H54 (cell line): ENCODE measurements around the gene IGFL4.

Source experiments
- DNase-seq: peaks from one replicate; pipeline ENCODE4 v3.0.0; 2011; ENCODE audit warnings: low spot score, mixed read lengths; ENCODE audit not compliant: insufficient read length
- FAIRE-seq: peaks from 3 replicates; lab custom pipeline; 2011; peaks lifted over from hg19 to GRCh38; lab: Jason Lieb, UNC
- POLR2A ChIP-seq: IDR thresholded peaks from 2 replicates; pipeline ENCODE4 v1.6.1; 2011; ENCODE audit warnings: low read depth, mild to moderate bottlenecking, low read length

The IGFL4 gene

DNA sequence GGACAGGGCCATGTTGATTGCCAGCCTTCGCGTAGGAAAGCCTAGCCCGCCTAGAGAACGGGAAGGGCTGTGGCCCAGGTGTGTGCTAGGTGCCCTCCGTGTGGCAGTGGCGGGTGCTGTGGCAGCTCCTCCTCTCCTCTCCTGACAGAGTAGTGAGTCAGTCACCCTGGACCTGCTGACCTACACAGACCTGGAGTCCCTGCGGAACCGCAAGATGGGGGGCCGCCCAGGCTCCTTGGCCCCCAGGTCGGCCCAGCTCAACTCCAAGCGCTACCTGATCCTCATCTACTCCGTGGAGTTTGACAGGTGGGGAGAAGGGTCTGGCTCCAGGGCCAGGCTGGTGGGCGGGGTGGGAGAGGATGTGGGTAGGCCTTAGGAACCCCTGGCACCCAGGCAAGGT lies 34.4 kb downstream of the IGFL4 start:
- DNase-seq = no peak
- FAIRE-seq = no peak
- no peak for TF ChIP-seq POLR2A

DNA sequence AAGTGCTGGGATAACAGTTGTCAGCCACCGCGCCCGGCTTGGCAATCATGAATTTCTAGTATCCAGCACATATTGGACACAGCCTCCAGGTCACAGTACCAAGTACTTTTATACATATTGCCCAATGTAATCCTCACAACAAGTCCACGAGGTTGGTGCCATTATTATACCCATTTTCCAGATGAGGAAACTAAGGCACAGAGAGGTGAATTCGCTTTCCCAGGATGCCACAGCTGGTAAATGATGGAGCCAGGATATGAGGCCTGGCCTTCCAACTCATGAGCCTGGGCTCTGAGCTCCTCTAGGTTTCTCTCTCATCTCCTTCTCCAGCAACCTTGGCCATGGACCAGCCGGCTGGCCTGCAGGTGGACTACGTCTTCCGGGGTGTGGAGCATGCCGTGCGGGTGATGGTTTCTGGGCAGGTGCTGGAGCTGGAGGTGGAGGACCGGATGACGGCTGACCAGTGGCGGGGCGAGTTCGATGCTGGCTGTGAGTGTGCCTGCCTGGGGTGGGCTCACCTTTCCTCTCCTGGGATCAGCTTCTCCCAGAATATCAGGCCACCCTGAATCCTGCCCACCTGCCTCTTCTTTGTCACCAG lies 38.0 kb downstream of the IGFL4 start:
- no peak for TF ChIP-seq POLR2A
- DNase-seq (no peak), FAIRE-seq (no peak)

DNA sequence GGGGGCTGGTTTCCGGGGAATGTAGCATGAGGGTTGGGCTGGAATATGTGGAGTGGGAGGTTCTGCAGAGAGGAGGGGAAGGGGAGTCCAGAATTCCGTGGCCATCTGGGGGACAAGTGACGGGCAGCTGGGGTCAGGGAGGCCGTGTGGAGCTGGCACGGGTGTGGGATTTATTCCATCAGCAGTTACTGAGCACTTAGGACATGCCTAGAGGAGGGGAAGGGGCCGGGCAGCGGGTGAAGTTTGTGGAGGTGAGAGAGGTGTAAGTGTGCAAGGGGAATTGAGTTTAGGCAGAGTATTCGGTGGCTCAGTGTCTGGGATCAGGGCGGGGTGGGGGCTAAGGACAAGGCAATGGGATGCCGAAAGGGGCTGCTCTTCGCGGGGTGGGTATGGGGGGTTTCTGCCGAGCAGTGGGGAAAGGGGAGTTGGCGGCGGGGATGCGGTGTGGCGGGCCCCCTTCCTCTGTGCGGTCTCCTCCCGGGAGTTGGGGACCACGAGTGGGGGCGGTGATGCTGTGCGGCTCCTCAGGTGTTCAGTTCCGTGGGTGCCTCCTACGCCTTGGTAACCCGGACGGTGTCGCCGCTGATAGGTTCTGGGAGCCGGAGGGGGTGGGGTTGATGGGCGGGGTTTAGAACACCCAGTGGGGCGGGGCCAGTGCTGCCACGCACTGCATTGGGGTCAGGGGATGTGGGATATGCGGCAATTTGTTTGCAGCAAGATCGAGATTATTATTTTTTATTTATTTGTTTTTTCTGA lies 40.1 kb downstream of the IGFL4 start:
- FAIRE-seq (no peak), DNase-seq (no peak)
- no peak for TF ChIP-seq POLR2A

DNA sequence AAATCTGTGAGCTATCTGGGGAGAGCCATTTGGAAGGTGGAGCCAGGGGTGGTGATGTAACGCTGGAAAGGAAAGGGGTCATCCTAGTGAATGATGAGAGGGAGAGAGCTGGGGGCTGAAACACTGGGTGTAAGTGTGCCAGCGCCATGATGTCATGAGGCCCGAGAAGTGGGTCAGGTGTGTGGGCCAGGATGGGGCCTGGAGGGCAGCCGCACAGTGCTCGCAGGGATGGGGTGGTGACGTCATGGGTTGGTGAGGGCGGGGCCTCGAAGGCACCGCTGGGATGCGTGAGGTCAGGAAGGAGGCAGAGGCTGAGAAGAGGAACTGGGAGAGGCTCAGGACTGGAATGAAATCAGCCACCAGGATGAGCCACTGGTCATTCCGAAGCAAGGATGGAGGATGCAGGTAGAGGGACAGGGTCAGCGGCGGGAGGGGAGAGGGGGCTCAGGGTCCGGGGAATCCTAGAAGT lies 41.1 kb downstream of the IGFL4 start:
- FAIRE-seq = no peak
- TF ChIP-seq POLR2A = no peak
- no peak for DNase-seq

DNA sequence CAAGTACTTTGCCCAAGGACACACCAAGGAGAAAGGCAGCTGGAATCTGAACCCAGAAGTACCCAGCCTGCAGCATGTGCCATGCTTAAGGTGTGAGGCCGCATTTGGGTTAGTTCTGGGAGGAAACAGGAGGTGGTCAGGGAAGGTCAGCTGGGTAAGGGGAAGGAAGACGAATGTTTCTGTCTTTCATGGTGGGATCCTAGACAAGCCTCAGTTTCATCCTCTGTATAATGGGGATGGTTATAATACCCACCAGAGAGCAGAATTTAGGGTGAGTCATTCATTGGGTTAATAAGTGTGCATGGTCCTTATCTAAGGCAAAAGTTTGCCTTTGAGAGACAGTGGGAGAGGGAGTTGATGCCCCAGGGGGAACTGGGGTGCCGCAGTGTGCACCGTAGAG lies 42.0 kb downstream of the IGFL4 start:
- FAIRE-seq (no peak), DNase-seq (no peak)
- no peak for TF ChIP-seq POLR2A

DNA sequence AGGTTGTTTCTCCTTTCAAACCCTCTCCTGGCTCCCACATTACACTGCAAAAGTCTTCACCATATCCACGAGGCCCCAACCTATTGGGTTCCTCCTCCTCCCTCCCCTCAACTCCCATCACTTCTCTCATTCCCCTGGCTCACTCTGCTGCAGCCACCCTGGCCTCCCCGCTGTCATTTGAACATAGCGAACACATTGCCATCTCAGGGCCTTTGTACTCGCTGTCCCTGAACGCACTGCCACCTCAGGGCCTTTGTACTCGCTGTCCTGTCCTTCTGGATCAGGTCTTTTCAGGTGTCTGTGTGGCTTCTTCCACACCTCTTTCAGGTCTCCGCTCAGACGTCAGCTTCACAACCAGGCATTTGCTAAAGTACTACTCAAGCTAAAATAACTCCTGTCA lies 43.9 kb downstream of the IGFL4 start:
- TF ChIP-seq POLR2A = no peak
- FAIRE-seq = no peak
- DNase-seq = no peak

DNA sequence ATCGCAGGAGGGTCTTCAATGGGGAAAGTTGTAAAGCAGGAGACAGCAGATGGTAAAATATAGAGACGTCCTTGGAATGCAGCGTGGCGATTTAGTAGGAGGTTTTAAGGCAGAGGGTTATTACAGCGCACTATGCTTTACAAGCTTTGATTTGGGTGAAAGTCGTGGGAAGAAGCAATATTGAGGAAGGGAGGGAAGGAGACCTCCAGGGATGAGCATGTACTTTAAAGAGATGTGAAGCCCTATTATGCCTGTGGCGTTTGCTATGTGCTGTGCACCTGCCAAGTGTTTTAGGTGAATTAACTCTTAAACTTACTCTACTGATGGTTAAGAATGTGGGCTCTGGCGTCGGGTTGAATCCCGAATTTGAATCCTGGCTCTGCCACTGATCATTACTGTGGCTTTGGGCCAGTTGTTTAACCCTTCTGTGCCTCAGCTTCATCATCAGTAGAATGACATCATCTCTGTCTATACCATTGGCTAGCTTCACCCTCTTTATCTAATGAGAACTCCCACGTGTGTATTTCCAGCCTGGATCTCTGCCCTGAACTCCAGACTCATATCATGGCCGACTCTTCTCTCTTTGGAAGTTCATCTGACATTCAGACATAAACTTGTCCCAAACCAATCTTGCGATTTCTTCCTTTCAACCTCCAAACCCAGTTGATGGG lies 45.0 kb downstream of the IGFL4 start:
- DNase-seq (no peak), FAIRE-seq (no peak)
- no peak for TF ChIP-seq POLR2A

DNA sequence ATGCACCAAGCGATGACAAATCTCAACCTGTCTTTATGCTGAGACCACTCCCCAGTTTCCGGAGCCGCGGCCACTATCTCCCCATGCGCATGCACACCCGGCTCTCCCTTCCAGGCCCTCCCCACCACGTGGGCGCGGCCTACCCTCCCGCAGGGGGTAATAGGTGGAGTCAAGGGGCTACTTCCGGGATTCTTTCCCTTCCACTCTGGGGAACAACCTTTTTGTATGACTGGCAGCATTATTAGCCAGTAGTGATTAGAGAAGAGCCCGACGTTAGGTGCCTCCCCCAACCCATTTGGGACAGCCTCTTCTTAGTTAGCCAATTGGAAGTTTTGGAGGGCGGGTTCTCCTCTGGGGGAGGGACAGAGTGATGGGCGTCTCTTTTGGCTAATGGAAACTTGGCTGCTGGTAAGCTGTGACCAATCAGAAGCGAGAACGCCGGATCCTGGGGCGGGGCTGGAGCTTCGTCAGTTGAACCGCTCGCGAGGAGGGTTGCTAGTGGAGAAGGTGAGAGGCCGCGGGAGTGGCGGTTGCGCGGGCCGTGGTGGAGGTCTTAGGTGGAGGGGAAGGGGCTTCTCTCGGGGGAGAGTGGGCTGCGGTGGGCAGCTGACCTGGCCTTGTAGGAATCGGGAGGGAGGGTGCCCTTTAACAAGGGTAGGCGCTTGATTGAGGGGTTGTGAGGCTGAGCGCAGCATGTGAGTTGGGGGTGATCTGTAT lies 45.6 kb downstream of the IGFL4 start, which contains the start of gene CCDC61:
Gene CCDC61 (plus strand): TSS at position 470 of the 717 bp plus-strand sequence. CDS start 7,552 bp downstream, outside the sequence.
- TF ChIP-seq POLR2A = peak; percentile 70
- DNase-seq = peak; percentile 79
- peak; percentile 91 for FAIRE-seq

DNA sequence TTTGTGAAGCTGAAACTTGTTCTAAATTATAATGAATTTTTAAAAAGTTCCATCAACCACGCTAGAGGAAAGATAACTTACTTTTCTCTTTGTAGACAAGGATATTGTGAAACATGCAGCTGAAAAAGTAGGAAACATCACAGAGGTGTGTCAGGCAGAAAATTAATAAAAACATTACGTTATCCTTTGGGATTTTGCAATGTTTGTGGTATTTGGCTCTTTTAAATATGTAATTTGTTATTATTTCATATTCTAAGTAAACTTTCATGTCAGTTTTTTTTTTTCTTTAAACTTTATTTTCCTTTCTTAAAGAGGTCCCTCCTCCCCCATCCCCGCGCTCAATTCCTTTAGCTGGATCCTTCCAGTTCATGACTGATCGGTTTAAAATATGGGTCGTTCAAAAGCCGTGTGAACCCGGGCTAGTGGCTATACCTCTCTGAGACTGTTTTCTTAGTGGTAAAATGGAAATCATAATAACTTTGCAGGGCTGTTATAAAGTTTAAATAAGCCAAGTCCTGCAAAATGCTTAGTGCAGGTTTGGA lies 46.3 kb downstream of the IGFL4 start:
- DNase-seq (no peak), FAIRE-seq (no peak)
- TF ChIP-seq POLR2A = no peak

DNA sequence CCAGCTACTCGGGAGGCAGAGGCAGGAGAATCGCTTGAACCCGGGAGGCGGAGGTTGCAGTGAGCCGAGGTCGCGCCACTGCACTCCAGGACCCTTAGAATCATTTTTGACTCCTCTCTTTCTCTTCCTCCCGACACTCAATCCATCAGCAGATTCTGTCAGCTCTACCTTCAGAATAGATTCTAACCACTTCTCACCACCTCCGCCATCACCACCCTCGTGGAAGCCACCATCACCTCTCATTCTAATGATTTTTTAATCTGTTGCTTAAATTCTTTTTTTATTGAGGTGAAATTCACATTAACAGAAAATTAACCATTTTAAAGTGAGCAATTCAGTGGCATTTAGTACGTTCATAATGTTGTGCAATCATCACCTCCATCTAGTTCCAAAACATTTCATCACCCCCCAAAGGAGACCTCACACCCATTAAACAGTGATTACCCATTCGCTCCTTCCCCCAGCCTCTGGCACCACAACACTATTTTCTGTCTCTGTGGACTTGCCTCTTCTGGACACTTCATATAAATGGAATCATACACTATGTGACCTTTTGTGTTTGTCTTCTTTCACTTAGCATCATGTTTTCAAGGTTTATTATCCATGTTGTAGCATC lies 50.6 kb downstream of the IGFL4 start:
- no peak for TF ChIP-seq POLR2A
- no peak for FAIRE-seq
- no peak for DNase-seq
